Hematopoietic multipotent progenitor cell treated with erythropoietin and hydrocortisone succinate and interleukin-3 and kit ligand, for 6 days (in vitro differentiated cells): Measurements from ENCODE around the gene RAD51B.
"Not testable (repeated sequence)": the region's sequence is repeated elsewhere in the genome, so short reads cannot be mapped to it uniquely, and the experiment has no call there.

ENCODE experiments used
- DNase-seq: peaks from one replicate; pipeline ENCODE4 v3.0.0-alpha.2; 2015

Gene RAD51B

DNA sequence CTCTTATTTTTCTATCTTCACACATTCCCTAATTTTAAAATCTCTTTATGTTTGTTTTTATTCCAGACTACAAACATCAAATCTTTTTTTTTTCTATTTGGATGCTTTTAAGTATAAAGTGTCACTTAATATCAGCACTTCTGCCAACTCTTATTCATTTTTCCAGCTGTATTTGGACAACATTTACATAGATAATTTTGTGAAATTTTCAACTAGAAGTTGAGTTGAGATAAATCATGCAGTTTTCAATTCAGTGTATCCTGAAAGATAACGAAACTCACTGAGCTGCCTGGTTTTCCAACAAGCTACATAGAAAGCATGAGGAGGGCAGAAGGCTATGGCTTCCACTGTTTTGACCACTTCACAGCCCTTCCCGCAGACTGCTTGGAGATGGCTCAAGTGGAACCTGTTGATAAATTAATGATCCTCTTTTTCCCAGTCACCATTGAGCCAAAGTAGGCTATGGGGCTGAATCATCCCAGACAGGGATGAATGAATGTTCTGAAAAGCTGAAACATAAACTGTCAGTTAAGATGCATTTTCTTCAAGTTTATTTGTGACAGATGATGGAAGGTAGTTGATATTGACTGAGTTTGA, 213.9 kb downstream of the RAD51B start:
- DNase-seq: no peak

GRCh38 chr14:68034896-68035295, 215.3 kb downstream of the RAD51B start:
- DNase-seq: no peak

- no peak for DNase-seq
Measured at GRCh38 chr14:68036202-68036601, 216.6 kb downstream of the RAD51B start.

GRCh38 chr14:68039593-68039992, 220.0 kb downstream of the RAD51B start:
- DNase-seq: no peak

DNA sequence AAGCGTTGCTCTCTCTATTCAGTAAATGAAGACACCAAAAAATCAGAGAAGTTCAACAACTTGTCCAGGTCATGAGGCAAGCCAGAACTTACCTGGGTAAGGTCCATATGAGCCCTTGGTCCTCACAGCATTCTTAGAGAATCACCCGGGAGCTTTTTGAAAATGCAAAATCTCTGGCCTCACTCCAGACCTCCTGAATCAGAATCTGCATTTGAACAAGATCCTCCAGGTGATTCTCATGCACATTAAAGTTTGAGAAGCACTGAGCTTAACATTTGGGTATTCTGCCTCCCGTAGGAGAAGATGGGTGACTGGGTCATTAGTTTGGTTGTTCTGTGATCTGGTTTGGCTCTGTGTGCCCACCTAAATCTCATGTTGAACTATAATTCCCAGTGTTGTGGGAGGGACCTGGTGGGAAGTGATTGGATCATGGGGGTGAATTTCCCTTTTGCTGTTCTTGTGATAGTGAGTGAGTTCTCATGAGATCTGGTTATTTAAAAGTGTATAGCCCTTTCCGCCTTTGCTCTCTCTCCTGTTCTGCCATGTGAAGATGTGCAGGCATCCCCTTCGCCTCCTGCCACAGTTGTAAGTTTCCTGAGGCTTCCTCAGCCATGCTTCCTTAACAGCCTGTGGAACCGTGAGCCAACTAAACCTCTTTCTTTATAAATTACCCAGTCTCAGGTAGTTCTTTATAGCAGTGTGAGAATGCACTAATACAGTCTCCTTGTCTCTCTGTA, 221.2 kb downstream of the RAD51B start:
- no peak for DNase-seq

GRCh38 chr14:68041876-68042354, 222.3 kb downstream of the RAD51B start:
- DNase-seq: no peak

DNA sequence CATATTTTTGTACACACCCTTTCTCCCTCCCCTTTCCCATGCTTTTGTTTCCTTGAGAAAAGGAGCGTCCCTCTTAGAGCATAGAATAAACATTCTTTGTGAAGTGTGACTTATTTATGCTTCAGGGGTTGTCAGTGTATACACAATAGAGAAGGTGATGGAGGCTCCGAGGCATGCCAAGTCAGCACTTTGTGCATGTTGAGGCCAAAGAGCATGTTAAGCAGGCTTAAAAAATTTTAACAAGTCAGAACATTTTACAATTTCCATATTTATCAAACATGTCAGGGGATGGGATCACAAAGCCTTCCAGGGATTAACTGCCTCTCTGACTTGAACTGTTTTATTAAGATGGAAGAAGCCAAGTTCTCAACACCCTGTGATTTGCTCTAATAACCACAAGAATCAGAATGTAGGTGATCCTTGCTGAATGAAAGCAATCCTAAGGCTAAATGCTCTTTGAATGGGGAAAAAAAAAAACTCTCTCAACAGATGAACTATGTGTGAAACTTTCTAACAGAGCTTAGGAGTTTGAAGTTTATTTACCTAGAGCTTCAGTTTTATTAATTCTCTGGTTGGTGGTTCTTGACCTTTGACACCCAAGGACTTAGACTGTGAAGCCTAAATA, 223.1 kb downstream of the RAD51B start:
- DNase-seq: no peak

DNA sequence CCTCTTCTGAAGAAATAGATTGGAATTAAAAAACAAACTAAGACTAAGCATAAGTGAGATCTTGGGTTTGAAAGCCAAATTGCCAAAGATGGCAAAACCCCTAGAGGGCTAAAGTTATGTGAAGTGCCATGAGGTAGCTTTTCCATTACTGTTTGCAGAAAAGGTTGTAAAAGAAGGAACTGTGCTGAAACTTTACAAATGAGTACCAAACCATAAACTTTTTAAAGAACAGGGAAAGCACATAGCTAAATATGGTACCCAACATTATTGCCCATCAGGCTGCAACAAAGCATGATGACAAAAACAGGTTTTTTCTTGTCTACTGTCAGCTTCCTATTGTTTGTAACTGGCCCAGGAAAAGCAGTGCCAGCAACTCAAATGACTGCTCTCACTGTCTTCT, 224.2 kb downstream of the RAD51B start:
- no peak for DNase-seq

DNA sequence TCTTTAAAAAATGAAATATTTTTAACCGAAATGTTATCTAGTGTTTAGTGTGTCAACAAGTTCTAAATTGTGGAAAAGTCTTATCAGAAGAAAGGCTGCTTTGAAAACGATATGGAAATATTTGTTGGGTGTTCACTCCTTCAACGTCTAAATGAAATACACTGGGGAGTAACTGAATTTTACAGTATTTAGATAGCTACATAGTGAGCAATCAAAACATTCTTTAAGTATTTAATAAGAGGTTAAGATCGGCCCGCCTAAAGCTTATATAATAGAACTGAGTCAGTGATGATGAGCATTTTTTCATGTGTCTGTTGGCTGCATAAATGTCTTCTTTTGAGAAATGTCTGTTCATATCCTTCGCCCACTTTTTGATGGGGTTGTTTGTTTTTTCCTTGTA, 228.3 kb downstream of the RAD51B start:
- DNase-seq: peak; percentile 9

GRCh38 chr14:68048815-68049214, 229.2 kb downstream of the RAD51B start:
- DNase-seq: not testable (repeated sequence)

GRCh38 chr14:68050177-68050576, 230.6 kb downstream of the RAD51B start:
- no peak for DNase-seq

GRCh38 chr14:68051146-68051545, 231.6 kb downstream of the RAD51B start:
- no peak for DNase-seq

GRCh38 chr14:68060198-68060597, 240.6 kb downstream of the RAD51B start:
- DNase-seq: no peak

DNA sequence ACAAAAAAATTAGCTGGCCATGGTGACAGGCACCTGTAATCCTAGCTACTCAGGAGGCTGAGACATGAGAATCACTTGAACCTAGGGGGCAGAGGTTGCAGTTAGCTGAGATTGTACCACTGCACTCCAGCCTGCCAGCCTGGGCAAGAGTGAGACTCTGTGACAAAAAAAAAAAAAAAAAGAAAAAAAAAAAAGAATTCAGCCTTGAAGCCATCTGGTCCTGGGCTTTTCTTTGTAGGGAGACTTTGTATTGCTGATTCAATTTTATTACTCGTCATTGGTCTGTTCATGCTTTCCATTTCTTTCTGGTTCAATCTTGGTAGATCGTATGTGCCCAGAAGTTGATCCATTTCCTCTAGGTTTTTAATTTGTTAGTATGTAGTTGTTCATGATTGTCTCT, 243.1 kb downstream of the RAD51B start:
- DNase-seq: no peak

- no peak for DNase-seq
Measured at GRCh38 chr14:68065322-68065721, 245.7 kb downstream of the RAD51B start.

DNA sequence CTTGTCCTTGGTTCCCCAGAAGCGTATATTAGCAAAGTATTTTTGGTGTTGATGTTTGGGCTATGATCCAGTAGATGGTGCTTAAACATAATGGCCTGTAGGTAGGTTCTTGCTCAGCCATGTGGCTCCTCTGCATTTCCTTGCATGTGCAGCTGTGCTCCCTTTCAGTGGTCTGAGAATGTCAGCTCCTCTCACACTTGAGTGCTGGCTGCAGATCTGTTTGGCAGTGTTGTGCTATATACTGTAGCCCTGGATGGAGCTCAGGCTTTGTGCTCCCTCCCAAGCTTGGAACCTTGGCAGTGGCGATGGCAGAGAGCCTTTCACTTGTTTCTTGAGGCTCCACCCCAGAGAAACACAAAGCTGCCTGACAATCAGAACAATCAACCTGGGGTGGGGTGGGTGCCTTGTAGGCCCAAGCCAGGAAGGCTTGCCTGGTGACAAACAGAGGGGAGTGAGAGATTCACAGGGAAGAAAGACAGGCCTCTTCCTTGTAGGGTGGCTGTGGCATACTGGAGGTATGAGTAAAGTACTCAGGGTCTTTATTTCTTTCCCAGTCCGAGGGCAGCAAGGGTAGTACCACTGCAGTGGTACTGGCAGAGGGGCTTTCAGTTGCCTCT, 255.3 kb downstream of the RAD51B start:
- no peak for DNase-seq

- DNase-seq: no peak
Measured at GRCh38 chr14:68075382-68076029, 255.9 kb downstream of the RAD51B start.

DNA sequence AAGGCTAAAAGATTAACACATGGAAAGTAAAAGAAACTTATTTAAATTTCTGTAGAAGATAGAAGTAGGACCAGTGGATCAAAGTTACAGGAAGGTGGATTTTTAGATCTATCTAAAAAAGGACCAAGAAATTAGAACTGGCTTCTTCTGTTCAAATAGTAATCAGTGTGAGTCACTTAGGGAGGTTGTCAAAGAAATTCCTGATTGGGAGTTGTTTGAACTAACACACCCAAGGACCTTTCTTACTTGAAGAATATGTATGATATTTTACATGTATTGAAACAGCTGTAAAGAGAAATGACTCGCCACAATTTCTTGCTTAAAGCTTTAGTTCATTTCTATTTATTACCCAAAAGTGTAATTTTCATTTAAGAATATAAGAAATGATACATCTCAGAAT, 256.9 kb downstream of the RAD51B start:
- no peak for DNase-seq

DNA sequence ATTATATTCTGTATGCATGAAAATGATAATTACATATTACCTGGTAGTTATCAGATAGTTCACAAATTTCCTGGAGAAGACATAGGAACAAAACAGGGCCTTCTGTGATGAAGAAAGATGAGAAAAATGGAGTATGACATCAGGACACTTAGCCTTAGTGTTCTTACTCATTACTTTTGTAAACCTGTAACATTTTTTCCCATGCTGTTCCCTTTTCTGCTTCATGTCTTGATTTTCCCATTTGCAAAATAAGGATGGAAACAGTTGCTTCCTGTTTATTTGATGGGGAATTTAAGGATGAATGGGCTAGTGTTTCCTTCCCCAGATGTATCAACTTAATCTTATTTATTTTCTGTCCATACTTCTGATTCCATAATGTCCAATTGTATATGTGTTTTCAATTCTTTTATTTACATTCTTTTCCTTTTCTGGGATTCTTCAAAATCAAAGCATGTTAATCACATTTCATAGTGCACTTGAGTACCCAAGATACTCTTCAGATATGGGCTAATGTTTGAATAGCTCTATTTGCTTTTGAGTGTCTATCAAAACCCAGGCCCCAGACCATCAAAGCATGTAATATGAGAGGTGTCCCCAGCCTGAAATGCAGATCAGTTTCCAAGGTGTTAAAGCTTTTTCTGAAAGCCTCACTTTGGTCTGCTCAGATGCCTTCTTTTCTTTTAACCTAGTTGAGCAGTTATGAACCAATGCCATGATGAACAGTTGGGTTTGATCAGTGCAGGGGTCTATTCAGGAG, 260.5 kb downstream of the RAD51B start:
- DNase-seq: no peak

- peak; percentile 44 for DNase-seq
Measured at GRCh38 chr14:68081489-68081888, 261.9 kb downstream of the RAD51B start.

DNA sequence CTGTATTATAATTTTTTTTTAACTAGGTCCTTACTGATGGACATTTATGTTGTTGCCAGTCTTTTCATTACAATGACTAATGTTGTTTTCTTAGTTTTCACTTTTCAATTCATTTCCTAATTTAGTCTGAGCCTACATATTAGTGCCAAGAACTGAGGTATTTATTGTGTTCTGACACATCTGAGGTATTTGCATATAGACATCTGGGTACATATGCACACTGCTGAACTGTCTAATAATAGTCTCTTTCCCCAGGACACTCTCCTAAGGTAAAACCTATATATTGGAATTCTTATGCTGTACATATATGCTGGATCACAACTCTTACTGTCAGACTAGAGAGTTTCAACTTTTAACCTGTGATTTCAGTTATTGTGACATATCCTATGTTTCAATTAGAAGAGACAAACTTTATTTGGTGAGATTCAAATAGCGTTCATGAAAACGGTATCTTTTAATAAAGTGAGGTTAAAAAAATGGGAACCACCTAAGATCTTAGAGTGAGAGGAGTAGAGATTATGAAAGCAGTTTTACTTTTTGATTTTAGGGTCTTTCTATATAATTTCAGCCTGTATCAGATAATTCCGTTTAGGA, 263.2 kb downstream of the RAD51B start:
- DNase-seq: no peak

- DNase-seq: peak; percentile 36
Measured at GRCh38 chr14:68084256-68084655, 264.7 kb downstream of the RAD51B start.
